Vagina (tissue), 2 donors: Measurements from ENCODE around the gene SEMA6A.

ENCODE experiments used
- POLR2A ChIP-seq, 2 donors: fragments of 450-650 bp; IDR thresholded peaks; one replicate each; pipeline ENCODE4 v1.6.1; 2017; ENCODE audit warnings: antibody characterized with exemption in 2 of 2, mild to moderate bottlenecking in 2 of 2, moderate library complexity in 2 of 2
- TF ChIP-seq, protein P1 (sequence below), 3 experiments: fragments of 450-650 bp in 2 of 3; fragments of 200-600 bp in 1 of 3; sonication (generic) in 1 of 3; IDR thresholded peaks; one replicate each; pipeline ENCODE4 v1.5.1; 2017 to 2019; ENCODE audit warnings: antibody characterized with exemption in 3 of 3, mild to moderate bottlenecking in 2 of 3, moderate library complexity in 2 of 3

DNA sequence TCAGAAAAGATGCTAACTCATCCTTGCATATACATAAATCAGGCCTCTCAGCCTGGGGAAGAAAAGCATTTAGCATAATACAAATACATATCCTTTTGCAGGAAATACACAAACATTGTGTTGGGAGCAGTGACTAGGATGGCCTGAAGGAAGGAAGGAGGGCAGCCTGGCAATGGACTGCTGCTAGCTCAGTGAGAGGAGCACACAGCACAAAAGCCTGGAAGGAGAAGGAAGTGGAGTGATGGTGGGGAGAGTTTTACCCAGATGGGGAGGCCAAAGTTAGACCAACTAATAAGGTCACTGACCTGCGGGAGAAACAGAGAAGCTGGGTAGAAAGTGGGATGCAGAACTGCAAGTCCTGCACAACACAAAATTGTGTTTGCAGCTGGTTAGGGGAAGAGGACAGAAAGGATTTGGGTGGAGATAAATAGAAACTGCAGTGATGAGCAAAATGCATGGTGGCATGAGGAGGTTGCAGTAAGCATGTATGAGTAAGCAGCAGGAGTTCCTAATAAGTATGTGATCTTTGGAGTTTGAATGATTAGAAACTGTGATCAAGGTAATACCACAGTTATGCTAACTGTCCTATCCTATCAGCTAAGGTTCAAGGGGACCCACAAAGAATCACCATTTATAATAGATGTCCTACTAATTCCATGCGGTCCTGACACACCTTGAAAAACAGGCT is 39.5 kb downstream of the SEMA6A start:
- TF ChIP-seq, protein P1, sequence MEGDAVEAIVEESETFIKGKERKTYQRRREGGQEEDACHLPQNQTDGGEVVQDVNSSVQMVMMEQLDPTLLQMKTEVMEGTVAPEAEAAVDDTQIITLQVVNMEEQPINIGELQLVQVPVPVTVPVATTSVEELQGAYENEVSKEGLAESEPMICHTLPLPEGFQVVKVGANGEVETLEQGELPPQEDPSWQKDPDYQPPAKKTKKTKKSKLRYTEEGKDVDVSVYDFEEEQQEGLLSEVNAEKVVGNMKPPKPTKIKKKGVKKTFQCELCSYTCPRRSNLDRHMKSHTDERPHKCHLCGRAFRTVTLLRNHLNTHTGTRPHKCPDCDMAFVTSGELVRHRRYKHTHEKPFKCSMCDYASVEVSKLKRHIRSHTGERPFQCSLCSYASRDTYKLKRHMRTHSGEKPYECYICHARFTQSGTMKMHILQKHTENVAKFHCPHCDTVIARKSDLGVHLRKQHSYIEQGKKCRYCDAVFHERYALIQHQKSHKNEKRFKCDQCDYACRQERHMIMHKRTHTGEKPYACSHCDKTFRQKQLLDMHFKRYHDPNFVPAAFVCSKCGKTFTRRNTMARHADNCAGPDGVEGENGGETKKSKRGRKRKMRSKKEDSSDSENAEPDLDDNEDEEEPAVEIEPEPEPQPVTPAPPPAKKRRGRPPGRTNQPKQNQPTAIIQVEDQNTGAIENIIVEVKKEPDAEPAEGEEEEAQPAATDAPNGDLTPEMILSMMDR (IDR thresholded peaks at IDR 0.05): no peak
- no peak for TF ChIP-seq POLR2A (IDR thresholded peaks at IDR 0.05)
